K562 (cell line): Measurements from ENCODE around the gene CPED1. TPM values are rescaled to one million over a fixed set of nuclear protein-coding genes. Genes with fewer than 3 reads are reported as not detected.

ENCODE experiments used
- CREB5 ChIP-seq: fragments of 250-450 bp; sonication (Bioruptor Pico); IDR thresholded peaks from 2 replicates; pipeline ENCODE4 v1.5.0; 2020; ENCODE audit warnings: mild to moderate bottlenecking
- DLX4 ChIP-seq: fragments of 250-450 bp; sonication (Bioruptor Pico); IDR thresholded peaks from 2 replicates; pipeline ENCODE4 v1.6.1; 2021; ENCODE audit warnings: mild to moderate bottlenecking
- DMBX1 ChIP-seq: fragments of 250-450 bp; sonication (Bioruptor Pico); IDR thresholded peaks from 2 replicates; pipeline ENCODE4 v1.8.0; 2022; ENCODE audit warnings: inconsistent platforms, mild to moderate bottlenecking, moderate library complexity, borderline replicate concordance
- FOXJ3 ChIP-seq: sonication (generic); formaldehyde crosslinking; IDR thresholded peaks from 2 replicates; pipeline ENCODE4 v1.4.0; 2020; ENCODE audit warnings: mild to moderate bottlenecking, missing genetic modification reagents
- KLF13 ChIP-seq: fragments of 450-650 bp; IDR thresholded peaks from 2 replicates; pipeline ENCODE4 v1.6.1; 2016; ENCODE audit warnings: missing genetic modification characterization, low read depth, mild to moderate bottlenecking, missing compliant biosample characterization, moderate library complexity, borderline replicate concordance
- KLF6 ChIP-seq: fragments of 250-450 bp; sonication (Bioruptor Pico); IDR thresholded peaks from 2 replicates; pipeline ENCODE4 v1.4.0; 2020; ENCODE audit warnings: mild to moderate bottlenecking, moderate library complexity, borderline replicate concordance
- MYBL2 ChIP-seq, 2 experiments: fragments of 450-650 bp in 1 of 2; sonication (generic) in 1 of 2; formaldehyde crosslinking in 1 of 2; IDR thresholded peaks; 2 replicates each; pipeline versions ENCODE4 v1.6.1 to v1.8.1; 2017 to 2022; ENCODE audit warnings: borderline replicate concordance in 1 of 2, inconsistent platforms in 1 of 2, low read depth in 1 of 2, mild to moderate bottlenecking in 1 of 2, missing genetic modification reagents in 1 of 2, moderate library complexity in 1 of 2
- MYC ChIP-seq, 2 experiments: fragments of 250-450 bp in 1 of 2; sonication (Bioruptor Pico) in 1 of 2; IDR thresholded peaks; 2 replicates each; pipeline versions ENCODE4 v1.5.1 to v1.6.1; 2012 to 2021; ENCODE audit warnings: low read depth in 2 of 2, borderline replicate concordance in 1 of 2, improper control_type of control experiment in 1 of 2, low read length in 1 of 2, mild to moderate bottlenecking in 1 of 2, moderate library complexity in 1 of 2
- TRIM28 ChIP-seq: fragments of 450-650 bp; IDR thresholded peaks from 2 replicates; pipeline ENCODE4 v1.6.1; 2017
- TSC22D4 ChIP-seq: fragments of 450-650 bp; IDR thresholded peaks from 2 replicates; pipeline ENCODE4 v1.6.1; 2016; ENCODE audit warnings: missing genetic modification characterization, missing biosample characterization, control low read depth
- ZBTB9 ChIP-seq: fragments of 450-650 bp; formaldehyde crosslinking; IDR thresholded peaks from 2 replicates; pipeline ENCODE4 v1.4.0; 2020; ENCODE audit warnings: mild to moderate bottlenecking, moderate library complexity
- ZFP30 ChIP-seq: fragments of 250-450 bp; sonication (Bioruptor Pico); IDR thresholded peaks from 2 replicates; pipeline ENCODE4 v1.8.0; 2022; ENCODE audit warnings: moderate library complexity, mild to moderate bottlenecking, inconsistent platforms, borderline replicate concordance
- ZNF121 ChIP-seq: sonication (generic); formaldehyde crosslinking; conservative IDR thresholded peaks from 2 replicates; pipeline ENCODE4 v1.8.0; 2022; ENCODE audit warnings: missing genetic modification reagents
- ZNF134 ChIP-seq: fragments of 250-450 bp; sonication (Bioruptor Pico); conservative IDR thresholded peaks from 2 replicates; pipeline ENCODE4 v1.4.0; 2020
- ZNF551 ChIP-seq: fragments of 250-450 bp; sonication (Bioruptor Pico); IDR thresholded peaks from 2 replicates; pipeline ENCODE4 v1.5.0; 2021; ENCODE audit warnings: mild to moderate bottlenecking, moderate library complexity
- ZNF639 ChIP-seq, 2 experiments: fragments of 200-800 bp in 1 of 2; sonication (Bioruptor generic) in 1 of 2; sonication (generic) in 1 of 2; formaldehyde crosslinking in 1 of 2; IDR thresholded peaks in 1 of 2; conservative IDR thresholded peaks in 1 of 2; 2 replicates each; pipeline versions ENCODE4 v1.5.0 to v1.6.1; 2016 to 2020; ENCODE audit warnings: missing compliant biosample characterization in 1 of 2, missing genetic modification characterization in 1 of 2, missing genetic modification reagents in 1 of 2
- ZNF668 ChIP-seq: fragments of 250-450 bp; sonication (Bioruptor Pico); IDR thresholded peaks from 2 replicates; pipeline ENCODE4 v1.8.0; 2022; ENCODE audit warnings: mild to moderate bottlenecking, inconsistent platforms
- ZNF75A ChIP-seq: fragments of 450-650 bp; formaldehyde crosslinking; IDR thresholded peaks from 2 replicates; pipeline ENCODE4 v1.4.0; 2020; ENCODE audit warnings: mild to moderate bottlenecking
- ZSCAN32 ChIP-seq: fragments of 450-650 bp; formaldehyde crosslinking; IDR thresholded peaks from 2 replicates; pipeline ENCODE4 v1.4.0; 2020; ENCODE audit warnings: mild to moderate bottlenecking, moderate library complexity
- polyA plus RNA-seq, 8 experiments: library from polyadenylated mRNA; depleted of rRNA in 4 of 8; stranded (reverse) in 5 of 8; unstranded in 3 of 8; fragments of >200 nt; fragmentation: Nextera tagmentation in 2 of 8; fragmentation: Illumina TruSeq in 1 of 8; extraction: Ambion mirVana in 2 of 8; extraction: Trizol in 1 of 8; gene quantifications; 2 replicates each; pipeline versions ENCODE4 v1.2.1 to v1.2.3, GENCODE V29; 2011 to 2014; ENCODE audit warnings: inconsistent platforms in 1 of 8, missing spikeins in 1 of 8
- total RNA-seq, 7 experiments: library from RNA; depleted of rRNA in 6 of 7; stranded (reverse); fragments of >200 nt in 6 of 7; fragmentation: Illumina TruSeq in 2 of 7; extraction: Trizol in 2 of 7; gene quantifications; 2 replicates each; pipeline versions ENCODE4 v1.2.1 to v1.2.3, GENCODE V29; 2011 to 2021; ENCODE audit warnings: low replicate concordance in 1 of 7

Gene CPED1
- total and polyA plus RNA-seq, 9 of the 15 experiments (the other 6 are each of a cell fraction or from before 2014, with no cell fraction given), result 195 to 393 (median 290) TPM

DNA sequence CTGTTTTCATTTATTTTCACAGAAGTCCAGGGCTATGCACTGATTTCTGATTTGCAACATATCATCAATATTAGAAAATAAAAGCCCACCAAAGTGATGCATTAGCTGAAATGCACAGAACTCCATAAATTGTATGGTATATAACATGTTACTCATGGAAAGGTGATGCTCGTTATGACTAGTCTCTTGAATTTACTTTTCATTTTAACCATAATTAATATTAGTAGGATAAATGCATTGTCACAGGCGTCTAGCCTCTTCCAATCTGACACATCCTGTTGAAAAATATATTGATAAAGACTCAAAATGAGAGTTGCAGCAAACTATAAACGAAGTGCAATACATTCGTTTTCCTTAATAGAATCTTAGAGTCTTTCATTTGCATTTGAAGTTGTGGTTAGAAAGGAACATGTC is 92.4 kb downstream of the CPED1 start (continued):
- TF ChIP-seq TRIM28 (no peak), MYBL2 (IDR thresholded peaks at IDR 0.05; ENCODE audit: low read depth) (no peak), MYBL2 (CRISPR knock-in tag; IDR thresholded peaks at IDR 0.05; ENCODE audit: borderline replicate concordance) (no peak), ZSCAN32 (CRISPR knock-in tag) (peak; percentile 71), ZFP30 (CRISPR knock-in tag) (peak; percentile 64; the same call in 1 of the 2 replicates), ZNF639 (CRISPR knock-in tag; conservative IDR thresholded peaks at IDR 0.05 in 1 of 2, IDR thresholded peaks at IDR 0.05 in 1 of 2) (0 out of 4 replicates have a peak, but pooled peaks of 1 of the 2 experiments have one; percentile 10), KLF6 (CRISPR knock-in tag) (no peak), ZNF134 (CRISPR knock-in tag) (0 out of 2 replicates have a peak, but pooled peaks have one; percentile 21), ZNF668 (CRISPR knock-in tag) (peak; percentile 82; the same call in 1 of the 2 replicates), TSC22D4 (tag) (no peak), CREB5 (CRISPR knock-in tag) (peak; percentile 12; the same call in 1 of the 2 replicates), ZNF75A (no peak), KLF13 (tag) (no peak), DLX4 (no peak), ZBTB9 (peak; percentile 90), MYC (IDR thresholded peaks at IDR 0.05; ENCODE audit: low read depth, low read length) (no peak), MYC (CRISPR knock-in tag; IDR thresholded peaks at IDR 0.05; ENCODE audit: borderline replicate concordance, low read depth) (peak; percentile 74; the same call in 1 of the 2 replicates), FOXJ3 (CRISPR knock-in tag) (no peak), DMBX1 (CRISPR knock-in tag) (no peak), ZNF121 (CRISPR knock-in tag) (no peak), ZNF551 (CRISPR knock-in tag) (peak; percentile 81)
